Peyer's patch (tissue), 4 donors: ENCODE data around the gene COMMD9.

Experiments
- POLR2A ChIP-seq, 2 donors: fragments of 450-650 bp; IDR thresholded peaks; one replicate each; pipeline ENCODE4 v1.5.1; 2017; ENCODE audit warnings: antibody characterized with exemption in 2 of 2, mild to moderate bottlenecking in 2 of 2, moderate library complexity in 2 of 2
- TF ChIP-seq, protein P1 (sequence below), 6 experiments: fragments of 450-650 bp in 4 of 6; fragments of 200-600 bp in 2 of 6; sonication (generic) in 1 of 6; IDR thresholded peaks; one replicate each; pipeline ENCODE4 v1.5.1; 2017 to 2019; ENCODE audit warnings: antibody characterized with exemption in 6 of 6, mild to moderate bottlenecking in 3 of 6, moderate library complexity in 1 of 6

DNA sequence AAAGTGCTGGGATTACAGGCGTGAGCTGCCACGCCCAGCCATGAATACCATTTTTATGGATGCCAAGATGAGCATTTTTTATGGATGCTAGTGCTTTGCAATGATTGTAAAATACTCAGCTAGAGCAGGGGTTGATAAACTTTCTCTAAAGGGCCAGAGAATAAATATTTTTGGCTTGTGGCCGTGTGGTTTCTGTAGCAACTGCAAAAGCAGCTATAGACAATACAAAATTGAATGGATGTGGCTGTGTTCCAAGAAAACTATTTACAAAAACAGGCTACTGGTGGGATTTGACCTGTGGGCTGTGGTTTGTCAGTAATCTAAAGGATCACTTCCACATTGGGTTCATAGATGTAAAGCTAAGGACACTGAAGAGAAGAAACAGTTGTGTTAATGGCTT, 56.0 kb downstream of the COMMD9 start:
- TF ChIP-seq, protein P1, sequence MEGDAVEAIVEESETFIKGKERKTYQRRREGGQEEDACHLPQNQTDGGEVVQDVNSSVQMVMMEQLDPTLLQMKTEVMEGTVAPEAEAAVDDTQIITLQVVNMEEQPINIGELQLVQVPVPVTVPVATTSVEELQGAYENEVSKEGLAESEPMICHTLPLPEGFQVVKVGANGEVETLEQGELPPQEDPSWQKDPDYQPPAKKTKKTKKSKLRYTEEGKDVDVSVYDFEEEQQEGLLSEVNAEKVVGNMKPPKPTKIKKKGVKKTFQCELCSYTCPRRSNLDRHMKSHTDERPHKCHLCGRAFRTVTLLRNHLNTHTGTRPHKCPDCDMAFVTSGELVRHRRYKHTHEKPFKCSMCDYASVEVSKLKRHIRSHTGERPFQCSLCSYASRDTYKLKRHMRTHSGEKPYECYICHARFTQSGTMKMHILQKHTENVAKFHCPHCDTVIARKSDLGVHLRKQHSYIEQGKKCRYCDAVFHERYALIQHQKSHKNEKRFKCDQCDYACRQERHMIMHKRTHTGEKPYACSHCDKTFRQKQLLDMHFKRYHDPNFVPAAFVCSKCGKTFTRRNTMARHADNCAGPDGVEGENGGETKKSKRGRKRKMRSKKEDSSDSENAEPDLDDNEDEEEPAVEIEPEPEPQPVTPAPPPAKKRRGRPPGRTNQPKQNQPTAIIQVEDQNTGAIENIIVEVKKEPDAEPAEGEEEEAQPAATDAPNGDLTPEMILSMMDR (IDR thresholded peaks at IDR 0.05): no peak
- TF ChIP-seq POLR2A (IDR thresholded peaks at IDR 0.05): no peak
